ENCODE data around the gene LHX6. TPM values are rescaled to one million over a fixed set of nuclear protein-coding genes. Genes with fewer than 3 reads are reported as not detected.

The LHX6 gene
- total and polyA plus RNA-seq, 9 of the 15 experiments (the other 6 are each of a cell fraction or from before 2014, with no cell fraction given), result 2.8 to 16.3 (median 7.9) TPM

DNA sequence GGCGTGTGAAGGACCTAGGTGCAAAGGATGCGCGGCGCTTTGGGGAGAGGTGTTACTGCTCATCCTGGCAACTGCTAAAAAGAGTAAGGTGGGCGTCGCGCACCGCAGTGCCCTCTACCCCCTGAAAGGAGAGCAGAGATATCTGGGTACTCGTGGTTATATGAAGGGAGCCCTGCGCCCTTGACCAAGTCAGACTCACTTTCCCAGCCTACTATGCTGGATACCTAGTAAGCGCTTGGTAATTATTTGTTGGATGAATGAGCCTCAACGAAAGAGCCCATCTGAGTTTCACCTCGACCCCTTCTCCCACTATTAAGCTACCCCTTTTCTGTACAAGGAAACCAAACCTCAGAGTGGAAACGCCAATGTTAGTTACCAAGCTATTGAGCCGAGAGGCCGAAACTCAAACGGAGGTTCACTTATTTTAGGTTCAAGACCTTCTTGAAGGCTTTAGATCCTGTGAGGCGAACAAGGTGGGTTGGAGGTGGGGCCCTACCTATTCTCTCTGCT lies 8.0 kb downstream of the LHX6 start:
- in situ Hi-C loops (cut with MboI), result loop anchor here (10.0 kb wide), 1 partner anchor 1956 kb away; no protein-coding TSS in a partner anchor
- Histone ChIP-seq H3K27me3 (ENCODE audit: control insufficient read depth in 2 of 2, insufficient read depth in 2 of 2, low read length in 2 of 2) (no peaks in the 10 kb centered on the region), H2AFZ (ENCODE audit: low read depth, low read length) (no peak overlapping the region), H3K4me3 (no peak overlapping the region), H3K9me1 (ENCODE audit: control insufficient read depth, insufficient read depth, low read length) (no peaks in the 10 kb centered on the region), H3K4me2 (ENCODE audit: insufficient read depth, low read length) (no peak overlapping the region), H3K4me1 (replicated peaks in 1 of 2; ENCODE audit: control insufficient read depth in 2 of 2, insufficient read depth in 2 of 2, low read length in 2 of 2) (peaks cover 19 to 33% of the 10 kb centered on the region in 2 experiments), H3K9ac (ENCODE audit: insufficient read depth in 1 of 2, low read depth in 2 of 2, low read length in 2 of 2) (no peak overlapping the region), H3K27ac (ENCODE audit: extremely low read depth, low read depth, low read length) (no peak overlapping the region), H4K20me1 (replicated peaks; ENCODE audit: control insufficient read depth, insufficient read depth, low read length) (no peaks in the 10 kb centered on the region), H3K36me3 (ENCODE audit: control insufficient read depth, insufficient read depth, low read length) (no peaks in the 10 kb centered on the region), H3K9me3 (replicated peaks; ENCODE audit: control insufficient read depth, insufficient read depth, low read depth, low read length) (peaks cover 2% of the 10 kb centered on the region; the same call in 1 of the 2 replicates), H3K79me2 (ENCODE audit: control insufficient read depth, insufficient read depth, low read length) (no peaks in the 10 kb centered on the region)
- WGBS (ENCODE audit: insufficient coverage, low coverage, missing lambda C conversion rate), result 83% methylated on average over 17 of the region's 18 CpGs
- ATAC-seq (no peak), FAIRE-seq (no peak), DNase-seq (ENCODE audit: extremely low read depth in 1 of 4, low spot score in 3 of 4) (no peak)
- ChIA-PET POLR2A (no interaction called here), CTCF (ENCODE audit: low intra/inter-chr PET ratio) (no interaction called here)
- no TSS peak for BruUV-seq (replicated peaks)
- TF ChIP-seq ATF3 (IDR thresholded peaks at IDR 0.05), result no peak
- no peak for TF ChIP-seq ATF3 (CRISPR knock-in tag; conservative IDR thresholded peaks at IDR 0.05)
- intact Hi-C loops (cut with micrococcal nuclease), result no loop called here

- Histone ChIP-seq H3K27ac (ENCODE audit: extremely low read depth, low read depth, low read length) (no peak overlapping the region), H3K4me2 (ENCODE audit: insufficient read depth, low read length) (no peak overlapping the region), H4K20me1 (replicated peaks; ENCODE audit: control insufficient read depth, insufficient read depth, low read length) (no peaks in the 10 kb centered on the region), H3K9ac (ENCODE audit: insufficient read depth in 1 of 2, low read depth in 2 of 2, low read length in 2 of 2) (no peak overlapping the region), H3K4me1 (replicated peaks in 1 of 2; ENCODE audit: control insufficient read depth in 2 of 2, insufficient read depth in 2 of 2, low read length in 2 of 2) (peaks cover 19 to 27% of the 10 kb centered on the region in 2 experiments), H3K9me3 (replicated peaks; ENCODE audit: control insufficient read depth, insufficient read depth, low read depth, low read length) (peaks cover 2% of the 10 kb centered on the region; the same call in 1 of the 2 replicates), H3K36me3 (ENCODE audit: control insufficient read depth, insufficient read depth, low read length) (no peaks in the 10 kb centered on the region), H3K9me1 (ENCODE audit: control insufficient read depth, insufficient read depth, low read length) (no peaks in the 10 kb centered on the region), H3K27me3 (ENCODE audit: control insufficient read depth in 2 of 2, insufficient read depth in 2 of 2, low read length in 2 of 2) (no peaks in the 10 kb centered on the region), H3K79me2 (ENCODE audit: control insufficient read depth, insufficient read depth, low read length) (no peaks in the 10 kb centered on the region), H3K4me3 (no peak overlapping the region), H2AFZ (ENCODE audit: low read depth, low read length) (no peak overlapping the region)
- in situ Hi-C loops (cut with MboI), result loop anchor here (10.0 kb wide), 1 partner anchor 1955 kb away; no protein-coding TSS in a partner anchor
- ATAC-seq, result no peak
- intact Hi-C loops (cut with micrococcal nuclease), result no loop called here
- CTCF ChIA-PET (ENCODE audit: low intra/inter-chr PET ratio), result no interaction called here
- no TSS peak for BruUV-seq (replicated peaks)
- no peak for FAIRE-seq
- WGBS (ENCODE audit: insufficient coverage, low coverage, missing lambda C conversion rate), result 74% methylated on average over 37 of the region's 57 CpGs
- POLR2A ChIA-PET, result no interaction called here
- no peak for DNase-seq (ENCODE audit: extremely low read depth in 1 of 4, low spot score in 3 of 4)
- no peak for TF ChIP-seq ARNT (IDR thresholded peaks at IDR 0.05)
- TF ChIP-seq FOXO4 (CRISPR knock-in tag; IDR thresholded peaks at IDR 0.05), result no peak
- no peak for TF ChIP-seq DLX4 (CRISPR knock-in tag; IDR thresholded peaks at IDR 0.05)
- no peak for TF ChIP-seq PHF8 (IDR thresholded peaks at IDR 0.05; ENCODE audit: borderline replicate concordance, low read length)
- no peak for TF ChIP-seq LARP7 (IDR thresholded peaks at IDR 0.05)
- no peak for TF ChIP-seq HDAC6 (IDR thresholded peaks at IDR 0.05; ENCODE audit: low read depth, low read length)
- TF ChIP-seq RNF219 (CRISPR knock-in tag; IDR thresholded peaks at IDR 0.05), result no peak
Observed at GRCh38 chr9:122219856-122220672, 8.7 kb downstream of the LHX6 start.

Measured in K562 (cell line).